Measurements from ENCODE around the gene CYP27B1. TPM values are rescaled to one million over a fixed set of nuclear protein-coding genes. Genes with fewer than 3 reads are reported as not detected.

CYP27B1 gene
- total and polyA plus RNA-seq, 4 donors: 0.05 to 1.6 (median 0.17) TPM

DNA sequence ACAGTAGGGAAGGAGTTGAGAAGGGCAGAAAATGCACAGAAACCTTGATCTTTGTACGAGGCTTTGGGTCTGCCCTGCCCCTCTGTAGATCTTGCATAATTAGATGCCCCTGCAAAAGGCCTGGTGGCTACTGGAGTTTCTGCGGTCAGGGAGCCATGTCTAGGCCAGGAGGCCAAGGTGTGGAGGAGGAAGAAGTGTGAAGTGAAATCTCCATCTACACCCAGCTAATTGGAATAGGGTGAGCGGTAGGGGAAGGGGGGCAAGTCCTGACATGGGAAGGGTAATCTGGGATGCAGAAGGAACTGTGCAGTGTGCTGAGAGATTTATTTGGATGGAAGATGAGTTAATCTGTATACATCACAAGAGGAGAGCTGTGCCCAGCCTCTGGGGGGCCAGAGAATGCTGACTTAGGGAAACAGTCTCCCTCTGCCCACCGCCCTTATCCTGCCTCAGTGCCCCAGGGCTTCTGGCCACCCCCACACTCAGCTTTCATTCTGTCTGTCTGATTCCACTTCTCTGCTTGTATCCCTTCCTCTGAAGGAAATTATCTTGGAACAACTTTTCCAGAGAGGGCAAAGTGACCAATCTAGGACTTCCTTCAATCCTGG, 5.4 kb downstream of the CYP27B1 start (continued):
- TF ChIP-seq ZBTB33 (IDR thresholded peaks at IDR 0.05): no peak
- no peak for TF ChIP-seq RAD21 (IDR thresholded peaks at IDR 0.05)
- TF ChIP-seq YY1 (IDR thresholded peaks at IDR 0.05): no peak
- no peak for TF ChIP-seq SP1 (IDR thresholded peaks at IDR 0.05)
- no peak for TF ChIP-seq HNF4G (IDR thresholded peaks at IDR 0.05)

- H3K27me3 ChIP-seq (ENCODE audit: control insufficient read depth in 4 of 4, insufficient read depth in 4 of 4, low read length in 3 of 4): peaks cover 0 to 11% (median 4%) of the 10 kb centered on the region in 4 donors
- no peak for DNase-seq (ENCODE audit: low spot score)
- TF ChIP-seq REST (IDR thresholded peaks at IDR 0.05) (peak; percentile 96), CTCF (IDR thresholded peaks at IDR 0.05; ENCODE audit: low read depth, low read length, missing input control) (no peak), EGR1 (IDR thresholded peaks at IDR 0.05; ENCODE audit: low read depth in 2 of 2) (no peak), ZBTB33 (IDR thresholded peaks at IDR 0.05) (no peak)
- WGBS: 93% methylated on average over 3 of the region's 3 CpGs
- no peak overlapping the region for H3K27ac ChIP-seq (ENCODE audit: low read depth in 1 of 2, low read length in 2 of 2)
- peaks cover 0 to 24% (median 15%) of the 10 kb centered on the region in 4 donors for H3K4me1 ChIP-seq (ENCODE audit: control insufficient read depth in 4 of 4, insufficient read depth in 4 of 4, low read length in 3 of 4)
- no peak overlapping the region for H3K9ac ChIP-seq (ENCODE audit: low read depth in 1 of 2, low read length in 2 of 2)
- H3K9me3 ChIP-seq (ENCODE audit: control insufficient read depth in 4 of 4, low read length in 3 of 4): no peaks in the 10 kb centered on the region
- peaks cover 0 to 7% (median 0%) of the 10 kb centered on the region in 4 donors for H3K36me3 ChIP-seq (ENCODE audit: control insufficient read depth in 4 of 4, insufficient read depth in 3 of 4, low read depth in 1 of 4, low read length in 3 of 4)
- H3K4me3 ChIP-seq (ENCODE audit: low read depth in 1 of 3, low read length in 3 of 3): no peak overlapping the region
Measured at GRCh38 chr12:57760347-57760982, 6.4 kb downstream of the CYP27B1 start.

Data from liver (tissue), 9 donors.